NCI-H146 treated with DMSO at 0.1 percent for 48 hours (cell line): ENCODE measurements around the gene PIK3R3.

Source experiments
- DNase-seq: peaks from one replicate; lab custom pipeline; 2025; ENCODE audit not compliant: unreplicated experiment; lab: John Stamatoyannopoulos, UW

Gene PIK3R3

DNA sequence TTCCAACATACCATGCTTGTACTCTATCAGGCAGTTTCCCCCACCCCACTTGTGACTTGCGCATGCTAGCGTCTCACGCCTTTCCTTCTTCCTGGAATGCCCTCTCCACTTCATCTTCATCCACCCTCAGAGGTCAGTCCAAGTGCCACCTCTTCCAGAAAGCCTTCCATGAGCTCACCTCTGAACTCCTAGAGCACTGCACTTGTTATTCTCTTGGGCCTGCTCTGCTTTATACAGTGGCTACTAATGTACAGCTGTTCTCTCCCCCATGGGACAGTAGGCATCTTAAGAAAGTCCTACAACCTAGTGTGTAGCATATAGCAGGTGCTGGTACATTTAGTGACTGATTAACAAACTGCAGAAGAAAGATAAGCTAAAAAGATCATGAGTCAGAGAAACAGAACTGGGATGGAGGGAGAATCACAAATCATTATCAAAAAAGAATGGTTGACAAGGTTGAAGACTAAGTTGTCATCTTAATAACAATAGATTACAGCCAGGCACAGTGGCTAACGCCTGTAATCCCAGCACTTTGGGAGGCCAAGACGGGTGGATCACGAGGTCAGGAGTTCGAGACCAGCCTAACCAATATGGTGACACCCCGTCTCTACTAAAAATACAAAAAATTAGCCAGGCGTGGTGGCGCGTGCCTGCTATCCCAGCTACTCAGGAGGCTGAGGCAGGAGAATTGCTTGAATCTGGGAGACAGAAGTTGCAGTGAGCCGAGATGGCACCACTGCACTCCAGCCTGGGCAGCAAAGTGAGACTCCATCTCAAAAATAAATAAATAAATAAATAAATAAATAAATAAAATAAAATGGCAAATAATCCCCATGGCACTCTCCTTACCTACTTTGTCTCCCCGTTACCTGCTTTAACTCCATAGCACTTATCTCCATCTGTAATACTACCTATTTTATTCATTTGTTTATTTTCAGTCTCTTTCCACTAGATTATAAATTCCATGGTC is 26.2 kb upstream of the PIK3R3 start:
- no peak for DNase-seq

DNA sequence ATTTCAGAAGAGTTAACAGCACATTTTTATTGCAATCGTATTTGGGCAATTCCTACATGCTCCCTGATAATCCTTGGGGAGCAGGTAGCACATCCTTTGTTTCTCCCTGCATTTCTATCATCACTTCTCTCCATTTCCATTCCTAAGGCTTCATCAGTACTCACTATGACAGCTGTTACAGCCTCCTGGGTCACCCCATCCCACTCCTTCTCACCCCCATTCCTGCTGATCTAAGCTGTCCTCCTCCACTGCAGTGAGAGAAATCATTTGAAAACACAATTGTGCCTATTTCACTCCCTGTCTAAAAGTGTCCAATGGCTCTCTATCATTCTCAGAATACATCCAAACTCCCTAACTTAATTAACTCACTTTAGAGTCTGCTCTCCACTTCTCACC is 25.5 kb upstream of the PIK3R3 start:
- DNase-seq, result no peak

DNA sequence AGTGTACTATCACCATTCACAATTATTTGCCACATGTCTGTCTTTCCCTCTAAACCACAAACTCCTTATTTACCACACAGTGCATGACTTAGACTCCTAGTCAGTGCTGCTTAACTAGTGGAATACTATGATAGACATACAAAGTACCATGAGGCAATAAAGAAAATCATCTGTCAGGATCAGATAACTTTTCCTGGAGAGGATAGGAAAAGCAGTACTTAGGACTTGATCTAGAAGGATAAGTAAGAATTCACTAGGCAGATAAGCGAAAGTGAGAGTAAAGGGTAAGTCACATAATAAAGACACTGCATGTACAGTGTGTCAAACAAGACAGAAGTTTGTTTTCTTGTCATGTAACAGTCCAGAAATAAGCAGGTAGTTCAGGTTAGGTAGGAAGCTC is 21.3 kb upstream of the PIK3R3 start:
- DNase-seq, result no peak

DNA sequence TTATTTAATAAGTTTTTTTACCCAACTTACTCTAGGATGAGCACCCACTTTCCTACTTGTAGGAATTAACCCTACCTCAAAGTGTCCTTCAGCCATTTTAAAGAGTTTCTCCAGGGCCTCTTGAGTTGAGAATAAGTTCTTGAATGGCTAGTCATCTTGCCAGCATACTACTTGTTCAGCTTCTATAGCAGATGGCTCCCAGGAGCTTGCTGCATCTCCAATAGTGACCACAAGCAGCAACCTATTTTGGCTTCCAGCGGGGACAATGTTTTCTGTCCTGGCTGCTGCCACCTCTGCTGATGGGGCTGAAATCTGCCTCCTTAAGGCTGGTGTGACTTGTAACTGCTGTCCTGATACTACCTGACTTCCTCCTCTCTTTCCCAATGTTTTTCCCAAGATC is 20.8 kb upstream of the PIK3R3 start:
- DNase-seq, result no peak

DNA sequence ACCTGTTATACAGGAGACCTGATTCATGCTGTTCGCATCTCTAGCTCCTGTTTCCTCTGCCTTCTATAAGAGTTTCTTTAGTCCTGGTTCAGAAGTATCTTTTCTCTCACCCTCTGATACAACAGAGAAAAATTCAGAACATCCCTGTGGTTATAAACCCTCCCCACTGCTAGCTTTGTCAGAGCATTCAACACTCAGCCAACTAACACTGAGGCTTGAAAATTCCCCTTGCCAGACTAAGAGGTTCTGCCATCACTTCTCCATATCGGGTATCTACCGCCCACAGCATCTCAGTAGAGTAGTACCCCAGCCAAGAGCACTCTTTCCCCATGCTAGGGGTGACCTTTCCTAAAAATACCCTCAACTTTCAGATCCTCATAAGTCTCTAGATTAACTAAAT is 19.6 kb upstream of the PIK3R3 start:
- no peak for DNase-seq

DNA sequence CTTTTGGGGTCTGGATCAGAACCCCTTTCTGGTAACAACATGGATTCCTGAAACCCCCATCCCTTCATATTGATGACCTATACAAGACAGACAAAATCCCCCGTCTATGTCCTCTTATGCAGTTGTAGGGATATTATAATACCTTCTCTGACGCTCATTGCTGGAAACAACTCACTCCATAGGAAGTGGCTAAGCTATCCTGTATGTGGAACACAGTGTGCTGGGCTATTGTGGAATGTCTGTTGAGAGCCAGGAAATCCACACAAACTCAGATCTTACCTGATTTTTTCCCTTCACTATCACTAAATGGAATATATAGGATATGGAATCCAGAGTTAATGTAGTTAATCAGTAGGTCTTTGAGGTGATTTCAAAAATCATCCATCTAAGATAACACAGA is 17.7 kb upstream of the PIK3R3 start:
- DNase-seq, result no peak

DNA sequence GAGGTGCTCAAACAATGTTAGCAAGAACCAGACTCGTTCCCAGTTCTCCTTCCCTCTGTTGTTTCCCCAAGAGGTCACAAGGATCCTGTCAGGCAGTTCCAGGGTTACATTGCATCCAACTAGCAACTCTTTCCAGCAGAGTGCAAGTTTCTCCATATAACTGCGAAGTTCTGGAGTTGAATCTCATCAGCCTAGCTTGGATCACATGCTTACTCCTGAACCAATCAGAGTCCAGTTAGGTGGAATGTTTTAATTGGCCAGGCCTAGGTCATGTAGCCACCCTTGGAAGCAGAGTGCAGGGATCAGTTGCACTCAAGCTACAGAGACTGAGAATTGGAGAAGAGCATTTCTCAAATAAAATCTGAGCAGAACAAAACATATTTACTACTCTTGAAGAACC is 15.9 kb upstream of the PIK3R3 start:
- no peak for DNase-seq

DNA sequence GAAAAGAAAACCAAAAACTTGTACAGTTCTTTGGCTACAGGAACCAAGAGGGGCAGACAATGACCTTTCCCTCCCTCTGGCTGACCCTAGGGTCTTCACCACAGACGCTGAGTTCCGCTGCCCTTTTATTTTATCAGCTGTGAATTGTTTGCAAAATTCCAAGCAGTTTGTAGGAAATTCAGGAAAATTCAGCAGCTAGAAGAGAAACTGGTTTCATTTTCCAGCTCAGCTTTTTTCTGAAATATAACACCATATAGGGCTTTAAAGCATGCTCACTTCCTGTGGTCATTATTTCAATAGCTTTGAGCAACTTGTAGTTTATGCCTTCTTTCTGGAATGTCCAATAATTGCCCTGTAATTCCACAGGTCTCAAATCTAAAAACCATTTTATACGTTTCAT is 5.5 kb upstream of the PIK3R3 start:
- DNase-seq, result no peak

DNA sequence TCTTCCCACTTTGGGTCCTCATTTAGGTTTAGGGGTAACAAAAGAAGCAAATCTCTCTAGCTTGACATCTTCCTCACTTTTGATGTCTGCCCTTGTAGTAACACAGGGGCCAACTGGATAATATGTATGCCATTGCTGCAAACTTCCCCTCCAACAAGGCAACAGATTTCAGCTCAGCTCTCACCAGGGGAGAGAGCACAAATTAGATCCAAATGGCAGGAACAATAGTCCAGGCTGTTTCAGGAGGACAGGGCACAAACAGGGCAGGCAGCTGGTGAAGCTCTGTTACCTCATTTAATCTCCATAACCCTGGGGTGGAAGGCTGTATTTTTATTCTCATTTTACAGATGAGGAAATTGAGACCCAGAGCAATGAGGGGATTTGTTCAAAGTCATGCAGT is 4.3 kb upstream of the PIK3R3 start:
- DNase-seq, result peak; percentile 27

DNA sequence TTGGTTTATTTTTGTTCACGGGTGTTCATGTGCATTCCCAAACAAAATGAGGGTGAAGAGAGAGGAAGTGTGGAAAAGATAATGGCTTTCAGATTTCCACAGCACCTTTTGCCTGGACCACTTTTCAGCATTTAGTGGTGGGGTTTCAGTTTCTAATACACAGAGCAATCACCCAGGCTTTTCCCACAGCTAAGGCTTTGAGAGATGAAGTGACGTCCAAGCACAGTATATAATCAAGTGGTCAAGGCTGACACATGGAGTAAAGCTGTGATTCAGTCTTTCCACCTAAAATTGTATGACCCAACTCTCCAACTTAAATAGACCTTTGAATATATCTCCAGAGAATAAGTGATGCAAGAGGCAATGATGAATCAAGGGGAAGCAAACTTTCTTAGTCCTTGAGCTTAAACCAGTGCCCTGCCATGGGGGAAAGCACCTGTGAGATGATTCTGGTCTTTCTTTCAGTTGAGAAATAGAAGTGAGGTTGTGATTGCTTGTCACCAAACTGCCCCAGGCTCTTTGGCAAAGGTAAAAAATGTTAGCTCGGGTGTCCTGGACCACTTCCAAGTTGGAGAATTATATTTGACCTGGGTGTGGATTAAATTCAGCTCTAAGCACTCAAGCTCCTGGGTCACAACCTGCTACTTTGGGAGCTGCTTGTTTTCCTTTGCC is 2.4 kb upstream of the PIK3R3 start:
- DNase-seq, result peak; percentile 15

DNA sequence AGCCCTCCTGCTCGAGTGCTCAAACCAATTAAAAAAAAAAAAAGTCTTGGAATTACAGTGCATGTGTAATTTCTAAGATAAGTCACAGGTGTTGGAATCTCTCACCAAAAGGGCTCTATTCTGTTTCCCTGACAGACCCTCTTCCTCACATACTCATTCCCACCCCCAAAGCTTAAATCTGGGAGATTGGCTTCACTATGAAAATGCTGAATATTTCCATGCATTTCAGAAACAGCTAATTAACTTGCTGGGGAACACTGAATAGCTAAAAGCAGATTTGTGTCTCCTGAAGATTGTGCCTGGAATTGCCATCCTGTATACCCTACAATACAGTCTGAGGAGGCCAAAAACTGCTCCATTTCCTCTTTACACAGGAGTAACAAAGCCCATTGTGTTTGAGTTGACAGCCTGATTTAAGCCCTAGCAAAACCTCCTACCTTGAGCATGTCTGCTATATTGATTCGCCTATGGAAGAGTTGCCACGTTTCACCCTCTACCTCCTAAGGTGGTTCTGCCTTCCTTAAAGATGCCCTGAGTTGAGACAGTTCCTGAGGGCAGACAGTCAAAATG is 1.4 kb upstream of the PIK3R3 start:
- peak; percentile 6 for DNase-seq

DNA sequence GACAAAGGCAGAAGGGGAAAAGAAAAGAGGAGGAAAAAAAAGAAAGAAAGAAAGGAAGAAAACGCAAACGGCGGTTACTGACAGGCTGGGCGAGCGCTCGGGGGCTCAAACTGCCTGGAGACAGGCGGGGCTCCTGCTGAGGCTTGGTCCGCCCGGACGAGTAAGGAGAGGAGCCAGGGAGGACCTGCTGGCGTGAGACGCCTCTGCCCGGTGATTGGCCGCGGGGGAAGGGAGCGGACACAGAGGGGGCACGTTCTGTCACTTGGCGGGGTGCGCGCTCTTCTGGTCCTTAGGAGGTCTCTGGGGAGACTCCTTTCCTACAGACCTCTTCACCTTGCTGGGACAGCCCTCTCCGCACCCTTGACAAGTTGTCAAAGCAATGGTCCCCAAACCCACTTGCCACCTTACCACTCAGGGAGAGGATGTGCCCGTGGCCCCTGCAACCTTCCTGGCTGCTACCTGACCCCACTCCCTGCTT is 791 bp upstream of the PIK3R3 start:
- no peak for DNase-seq

DNA sequence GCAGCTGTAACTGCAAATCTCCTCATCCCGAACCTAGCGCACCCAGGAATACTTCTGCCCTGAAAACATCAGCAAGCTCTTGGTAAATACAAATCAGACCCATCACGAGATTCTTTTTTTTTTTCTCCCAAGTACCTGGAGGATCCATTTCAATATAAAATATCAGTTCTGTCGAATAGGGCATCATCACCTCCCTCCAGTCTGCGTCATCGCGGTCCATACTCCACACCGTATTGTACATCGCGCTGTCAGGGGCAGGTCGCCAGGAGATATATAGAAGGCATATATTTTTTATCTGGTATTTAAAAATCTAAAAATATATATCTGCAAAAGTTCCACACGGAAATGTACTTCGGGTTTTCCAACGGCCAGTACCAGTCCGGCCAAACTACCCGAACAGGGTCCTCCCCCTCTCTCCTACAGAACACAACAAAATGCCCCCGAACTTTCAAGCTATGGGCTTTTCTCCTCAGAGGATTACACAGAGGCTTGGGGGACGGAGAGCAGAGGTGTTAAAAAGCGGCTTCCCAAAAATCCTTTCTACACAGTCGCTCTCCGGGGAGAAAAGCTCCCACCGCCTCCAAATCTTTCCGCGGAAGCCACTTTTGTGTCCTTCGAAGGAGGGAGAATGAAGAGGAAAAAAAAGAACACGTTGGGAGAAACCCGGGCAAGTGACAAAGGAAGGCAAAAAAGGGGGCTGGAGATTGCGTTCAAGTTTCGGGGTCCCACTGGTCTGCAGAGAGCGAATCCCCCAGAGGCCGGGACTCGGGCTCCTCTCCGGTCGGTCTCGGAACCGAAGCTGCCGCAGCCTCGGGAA is 509 bp downstream of the PIK3R3 start:
- DNase-seq, result peak; percentile 25

DNA sequence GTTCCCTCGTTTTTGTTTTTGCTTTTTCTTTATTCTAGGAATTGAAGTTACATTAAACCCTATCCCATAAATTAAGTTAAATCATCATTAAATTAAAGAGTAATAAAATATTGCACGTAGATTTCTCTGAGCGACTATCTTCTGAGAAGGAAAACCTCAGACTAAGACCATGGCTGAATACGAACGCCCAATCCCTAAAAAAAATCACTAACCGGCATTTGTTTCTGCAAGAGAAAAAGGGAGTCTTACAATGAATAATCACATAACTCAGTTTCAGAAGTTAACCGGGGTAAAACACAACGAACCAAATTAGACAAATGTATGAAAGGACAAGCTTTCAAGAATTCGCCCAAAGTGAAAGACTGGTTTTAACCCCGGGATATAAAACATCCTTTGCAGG is 1.3 kb downstream of the PIK3R3 start:
- DNase-seq, result no peak

DNA sequence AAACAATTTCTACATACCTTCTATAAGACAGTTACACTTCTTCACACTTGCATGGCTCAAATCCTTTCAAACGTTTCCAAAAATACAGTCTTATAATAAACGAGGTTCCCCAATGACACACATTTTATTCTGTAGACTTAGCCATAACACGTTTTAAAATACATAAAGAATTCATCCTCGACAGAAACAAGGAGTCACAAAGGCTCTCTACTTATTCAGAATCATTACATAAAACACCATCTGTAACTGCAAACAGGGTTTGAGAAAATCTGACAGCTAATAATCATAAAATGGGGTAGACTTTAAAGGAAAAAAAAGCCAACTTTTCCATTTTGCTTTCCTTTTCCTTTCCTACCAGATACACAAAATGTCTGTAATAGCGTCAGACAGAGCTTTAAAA is 1.8 kb downstream of the PIK3R3 start:
- DNase-seq, result no peak

DNA sequence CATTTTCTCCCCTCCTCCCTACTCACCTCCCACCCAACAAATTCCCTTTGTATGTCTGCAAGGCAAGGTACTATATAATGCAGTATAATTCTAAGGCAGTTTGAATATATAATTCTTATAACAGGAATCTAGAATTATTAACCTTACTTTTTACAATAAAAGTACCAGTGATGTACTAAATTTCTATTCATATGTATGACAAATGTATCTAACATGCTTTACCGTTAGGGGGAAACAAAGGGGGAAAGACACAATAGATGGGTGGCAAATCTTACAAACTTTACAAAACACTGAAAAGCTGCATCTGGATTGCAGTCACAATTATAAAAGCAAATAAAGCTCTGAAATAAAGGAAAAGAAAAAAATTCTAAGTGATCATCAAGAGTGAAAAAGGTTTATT is 2.3 kb downstream of the PIK3R3 start:
- no peak for DNase-seq

DNA sequence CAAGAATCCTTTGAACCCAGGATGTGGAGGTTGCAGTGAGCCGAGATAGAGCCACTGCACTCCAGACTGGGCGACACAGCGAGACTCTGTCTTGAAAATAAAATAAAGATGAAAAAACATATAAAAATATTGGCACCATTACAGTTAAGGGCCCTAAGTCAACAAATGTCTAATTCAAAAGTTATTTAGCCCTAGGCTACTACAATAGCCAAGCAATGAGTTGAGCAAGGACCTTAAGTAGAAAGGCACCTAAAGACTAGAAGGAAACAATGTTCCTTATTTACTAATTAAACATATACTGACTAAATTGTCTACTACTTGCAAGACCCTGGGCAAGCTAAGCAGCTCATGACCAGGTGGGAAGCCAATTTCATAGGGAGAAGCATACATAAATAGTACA is 4.1 kb downstream of the PIK3R3 start:
- no peak for DNase-seq

DNA sequence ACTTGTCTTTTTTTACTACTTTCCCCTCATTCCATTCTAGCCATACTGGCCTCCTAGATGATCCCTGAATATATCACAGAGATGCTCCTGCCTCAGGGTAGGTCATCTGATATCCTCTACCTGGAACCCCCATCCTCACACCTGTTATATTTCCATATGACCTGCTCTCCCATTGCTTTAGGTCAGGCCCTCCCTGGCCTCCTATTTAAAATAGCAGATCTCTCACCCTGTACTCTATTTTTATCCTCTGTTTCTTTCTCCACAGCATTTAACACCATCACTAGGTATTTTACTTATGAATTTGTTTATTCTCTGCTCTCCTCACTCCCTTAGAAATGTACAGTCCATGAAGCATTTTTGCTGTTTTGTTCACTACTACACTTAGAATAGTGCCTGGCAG is 13.6 kb downstream of the PIK3R3 start:
- no peak for DNase-seq

DNA sequence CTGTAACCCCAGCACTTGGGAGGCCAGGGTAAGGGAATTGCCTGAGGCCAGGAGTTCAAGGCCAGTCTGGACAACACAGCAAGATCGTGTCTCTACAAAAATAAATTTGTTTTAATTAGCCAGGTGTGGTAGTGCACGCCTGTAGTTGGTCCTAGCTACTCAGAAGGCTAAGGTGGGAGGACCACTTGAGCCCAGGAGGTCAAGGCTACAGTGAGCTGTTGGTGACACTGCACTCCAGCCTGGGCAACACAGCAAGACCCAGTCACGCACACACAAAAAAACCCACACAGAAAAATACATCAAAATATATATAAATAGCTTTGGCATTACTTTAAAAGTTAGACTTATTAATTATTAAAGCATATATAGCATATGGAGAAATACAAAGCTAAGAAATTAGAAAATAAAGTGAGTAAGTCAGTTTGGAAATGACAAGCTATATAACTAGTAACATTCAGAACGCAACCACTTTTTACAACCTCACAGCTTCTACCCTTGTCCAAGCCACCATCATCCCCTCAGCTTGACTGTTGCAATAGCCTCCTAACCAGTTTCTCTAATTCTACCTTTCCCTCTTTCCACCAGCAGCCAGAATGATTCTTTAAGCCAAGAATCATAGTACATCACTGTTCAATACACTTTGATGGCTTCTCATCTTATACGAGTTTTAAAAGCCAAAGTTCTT is 14.5 kb downstream of the PIK3R3 start:
- DNase-seq, result no peak

DNA sequence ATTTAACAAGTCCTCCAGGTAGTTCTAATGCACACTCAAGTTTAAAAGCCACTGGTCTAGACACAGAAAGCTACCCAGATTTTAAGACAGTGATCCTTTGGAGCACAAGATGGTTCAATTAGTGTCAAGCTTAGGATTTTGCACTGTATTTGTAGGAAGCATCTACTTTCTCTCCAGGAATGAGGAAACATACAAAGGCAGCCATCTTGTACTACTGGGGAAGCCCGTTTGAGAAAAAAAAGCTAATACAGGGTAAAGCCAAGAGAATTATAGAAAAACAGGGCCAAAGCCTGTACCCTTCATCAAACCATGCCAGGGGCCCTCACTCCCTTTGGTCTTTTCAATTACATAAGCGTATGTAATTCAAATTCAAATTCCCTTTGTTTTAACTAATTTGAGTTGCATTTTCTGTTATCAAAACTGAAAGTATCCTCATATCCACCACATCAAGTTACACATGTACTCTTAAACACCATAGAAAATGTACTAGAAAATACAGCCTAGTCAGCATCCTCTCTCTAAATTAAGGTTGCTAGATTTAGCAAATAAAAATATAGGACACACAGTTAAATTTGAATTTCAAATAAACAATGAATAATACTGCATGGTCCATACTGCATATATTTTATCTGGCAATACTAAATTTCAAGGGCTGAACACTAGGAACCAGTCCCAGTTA is 17.4 kb downstream of the PIK3R3 start:
- DNase-seq, result no peak
